A549 (cell line): Measurements from ENCODE around the gene ALPI.

Source experiments
- CTCF ChIP-seq: fragments of >200 bp; sonication (Bioruptor Twin); formaldehyde crosslinking; IDR thresholded peaks from 3 replicates; pipeline ENCODE4 v1.5.1; 2016
- NFE2L2 ChIP-seq: fragments of 150-350 bp; conservative IDR thresholded peaks from 2 replicates; pipeline ENCODE4 v1.6.1; 2014; ENCODE audit warnings: low read length
- POLR2A ChIP-seq: IDR thresholded peaks from 2 replicates; pipeline ENCODE4 v1.6.1; 2012; ENCODE audit warnings: mild to moderate bottlenecking, low read length
- RCOR1 ChIP-seq: fragments of 150-350 bp; IDR thresholded peaks from 2 replicates; pipeline ENCODE4 v1.6.1; 2014; ENCODE audit warnings: antibody characterized with exemption, low read length, low read depth
- USF2 ChIP-seq: fragments of 450-650 bp; IDR thresholded peaks from 2 replicates; pipeline ENCODE4 v1.6.1; 2014; ENCODE audit warnings: antibody characterized with exemption

GRCh38 chr2:232412986-232413385 is 43.0 kb upstream of the ALPI start:
- TF ChIP-seq POLR2A (no peak), CTCF (no peak), USF2 (no peak), RCOR1 (no peak), NFE2L2 (no peak)
